Heart right ventricle (tissue), 16 donors: ENCODE measurements around the gene SLMAP. TPM values are rescaled to one million over a fixed set of nuclear protein-coding genes. Genes with fewer than 3 reads are reported as not detected.

Source experiments
- ATAC-seq, 8 donors: fragments of 200-7000 bp; cut with Tn5 transposase; one replicate each; pipeline ENCODE4 v1.9.1; 2020; ENCODE audit warnings: mild to moderate bottlenecking in 8 of 8, moderate library complexity in 8 of 8, moderate number of reproducible peaks in 1 of 8
- DNase-seq, 2 donors: peaks; one replicate each; pipeline ENCODE4 v3.0.0-alpha.2; 2020
- H3K27ac ChIP-seq, 10 donors: fragments of 200-600 bp; sonication (generic) in 2 of 10; one replicate each; pipeline versions ENCODE4 v1.5.0 to v1.8.0; 2020 to 2022; ENCODE audit warnings: mild to moderate bottlenecking in 3 of 10
- H3K27me3 ChIP-seq, 7 donors: fragments of 200-600 bp; one replicate each; pipeline ENCODE4 v1.8.0; 2021 to 2022; ENCODE audit warnings: mild to moderate bottlenecking in 2 of 7
- H3K36me3 ChIP-seq, 9 donors: fragments of 200-600 bp; sonication (generic) in 1 of 9; one replicate each; pipeline versions ENCODE4 v1.5.0 to v1.8.0; 2020 to 2022; ENCODE audit warnings: mild to moderate bottlenecking in 2 of 9
- H3K4me1 ChIP-seq, 9 donors: fragments of 200-600 bp; sonication (generic) in 1 of 9; one replicate each; pipeline versions ENCODE4 v1.5.0 to v1.8.0; 2020 to 2022; ENCODE audit warnings: mild to moderate bottlenecking in 4 of 9
- H3K4me3 ChIP-seq, 10 donors: fragments of 200-600 bp; sonication (generic) in 2 of 10; one replicate each; pipeline versions ENCODE4 v1.5.0 to v1.8.0; 2020 to 2022; ENCODE audit warnings: mild to moderate bottlenecking in 7 of 10, moderate library complexity in 2 of 10
- H3K9me3 ChIP-seq, 11 donors: fragments of 200-600 bp in 10 of 11; sonication (generic) in 2 of 11; one replicate each; pipeline versions ENCODE4 v1.5.0 to v1.8.0; 2013 to 2022; ENCODE audit warnings: mild to moderate bottlenecking in 2 of 11, control low read depth in 1 of 11, moderate library complexity in 1 of 11
- CTCF ChIP-seq, 9 donors: fragments of 200-600 bp; sonication (generic) in 2 of 9; IDR thresholded peaks; one replicate each; pipeline versions ENCODE4 v1.5.0 to v1.8.0; 2021 to 2022; ENCODE audit warnings: antibody characterized with exemption in 9 of 9, mild to moderate bottlenecking in 5 of 9, moderate library complexity in 1 of 9
- WGBS, 2 donors: extraction: QIAGEN DNeasy Blood & Tissue Kit; methylation state at CpG; one replicate each; pipeline ENCODE4 v1.1.7; 2013; ENCODE audit warnings: inconsistent platforms in 1 of 2; 5-methylcytosine and 5-hydroxymethylcytosine counted together
- intact Hi-C, 10 donors: fragments of 100-400 bp; cut with DNase I; formaldehyde crosslinking; loops; one replicate each; pipeline versions ENCODE4 v1.11.1 to v1.14.2; 2022
- polyA plus RNA-seq, 2 donors: library from polyadenylated mRNA; stranded (reverse); fragments of 200-250 nt; gene quantifications; one replicate each; pipeline ENCODE4 v1.2.3, GENCODE V29; 2013
- total RNA-seq, 10 donors: library from RNA; stranded (reverse); fragmentation: NEBNext Ultra II Directional in 3 of 10; extraction: Animal tissue kit (Norgen Biotek cat#: 25700) in 3 of 10; gene quantifications; one replicate each; pipeline versions ENCODE4 v1.2.1 to v1.2.4, GENCODE V29; 2021 to 2023
- donor health status: Arrhythmogenic right ventricular cardiomyopathy.
- donor health status: ischemic (EF 13 %, LVEDD 7.1; RV severe dilation, severe dysfunction).
- donor health status: healthy with polysubstance abuse.
- donor health status: DM: no; HTN: yes; CAD: no.
- donor health status: DM: no; HTN: no; CAD: no.
- donor health status: ischemic (EF 25% LVEDD 6.9; RV normal size, moderate dysfunction).
- donor health status: ischemic (EF 25% LVEDD 5.7; RV mildly dilated, moderate dysfunction).
- donor health status: healthy.
- donor health status: DM: yes; HTN: yes; CAD: no.
- donor health status: Ischemic cardiomyopathy.
- donor health status: ischemic (EF 35%, LVEDD 5.7; RV mildly dilated, moderate dysfunction).
- donor health status: nonischemic (EF 11% LVEDD 7.7; RV severe dilation, severe dysfunction).
- donor health status: DM: yes; HTN: yes; CAD: no.
- donor health status: PGD.
- donor health status: ischemic (EF 29% LVEDD 5.4; RV normal size, mild dysfunction).
- donor health status: nonischemic (EF 23%, LVEDD 6.1; RV moderate dilation, normal function).

The SLMAP gene
- total and polyA plus RNA-seq, 12 donors, result 65.8 to 724 (median 341) TPM

- TF ChIP-seq CTCF (IDR thresholded peaks at IDR 0.05), result no peak
- H3K36me3 ChIP-seq, result peaks cover 0 to 37% (median 4%) of the 10 kb centered on the region in 9 donors
- H3K27me3 ChIP-seq, result no peaks in the 10 kb centered on the region
- H3K27ac ChIP-seq, result no peak overlapping the region
- H3K4me3 ChIP-seq, result no peak overlapping the region
- intact Hi-C loops, result loop anchor here in 1 of 10 donors (1.0 kb wide), 1 partner anchor 19 kb away; no protein-coding TSS in a partner anchor
- no peaks in the 10 kb centered on the region for H3K9me3 ChIP-seq
- H3K4me1 ChIP-seq, result no peaks in the 10 kb centered on the region
- DNase-seq, result no peak
- no peak for ATAC-seq
- 82 to 90% methylated on average over 3 of the region's 3 CpGs for WGBS, 2 donors
These were observed 92.1 kb downstream of the SLMAP start for GRCh38 chr3:57848177-57848738.

- 96 to 97% methylated on average over 6 of the region's 6 CpGs for WGBS, 2 donors
- ATAC-seq, result no peak
- intact Hi-C loops, result loop anchor here in 2 of 10 donors (10.0 kb wide), 2 partner anchors 197 to 457 kb away; no protein-coding TSS in a partner anchor
These were observed 95.2 kb downstream of the SLMAP start for GRCh38 chr3:57851304-57851703.

GRCh38 chr3:57852896-57853295, 96.8 kb downstream of the SLMAP start:
- no peak for DNase-seq
- peak in 4 of 9 donors; percentile 28 to 44 (median 32) for TF ChIP-seq CTCF (IDR thresholded peaks at IDR 0.05)
- intact Hi-C loops, result loop anchor here in 2 of 10 donors (10.0 kb wide), 2 partner anchors 198 to 458 kb away; no protein-coding TSS in a partner anchor
- Histone ChIP-seq H3K36me3 (peaks cover 0 to 62% (median 4%) of the 10 kb centered on the region in 9 donors), H3K4me1 (no peaks in the 10 kb centered on the region), H3K9me3 (no peaks in the 10 kb centered on the region), H3K4me3 (no peak overlapping the region), H3K27ac (no peak overlapping the region), H3K27me3 (no peaks in the 10 kb centered on the region)
- 97 to 100% methylated on average over 1 of the region's 1 CpG for WGBS, 2 donors
- no peak for ATAC-seq

More at GRCh38 chr3:57851304-57851703, 95.2 kb downstream of the SLMAP start:
- no peaks in the 10 kb centered on the region for H3K4me1 ChIP-seq
- no peak overlapping the region for H3K4me3 ChIP-seq
- H3K9me3 ChIP-seq, result no peaks in the 10 kb centered on the region
- H3K27me3 ChIP-seq, result no peaks in the 10 kb centered on the region
- peaks cover 0 to 46% (median 4%) of the 10 kb centered on the region in 9 donors for H3K36me3 ChIP-seq
- DNase-seq, result no peak
- H3K27ac ChIP-seq, result no peak overlapping the region
- no peak for TF ChIP-seq CTCF (IDR thresholded peaks at IDR 0.05)

GRCh38 chr3:57855281-57855680, 99.2 kb downstream of the SLMAP start:
- Histone ChIP-seq H3K27ac (no peak overlapping the region), H3K9me3 (no peaks in the 10 kb centered on the region), H3K36me3 (peaks cover 0 to 71% (median 11%) of the 10 kb centered on the region in 9 donors), H3K4me1 (no peaks in the 10 kb centered on the region), H3K4me3 (no peak overlapping the region), H3K27me3 (no peaks in the 10 kb centered on the region)
- ATAC-seq (no peak), DNase-seq (no peak)
- intact Hi-C loops, result loop anchor here in 3 of 10 donors (5.0 to 10.0 kb wide), 3 partner anchors 200 to 460 kb away; no protein-coding TSS in a partner anchor
- 100% methylated on average over 1 of the region's 1 CpG for WGBS, 2 donors
- TF ChIP-seq CTCF (IDR thresholded peaks at IDR 0.05), result no peak
